T47D (cell line): ENCODE data around the gene RAE1.

Experiments
- DNase-seq, 2 experiments: peaks; one replicate each; pipeline versions ENCODE4 v3.0.0 to v3.0.0-alpha.2; 2011 to 2012; ENCODE audit warnings: low read depth in 1 of 2, low spot score in 1 of 2
- JUND ChIP-seq: IDR thresholded peaks from 2 replicates; pipeline ENCODE4 v1.6.1; 2012; ENCODE audit warnings: low read depth
- in situ Hi-C: cut with HindIII; loops from 2 replicates; pipeline ENCODE4 v1.10.0; 2016; ENCODE audit warnings: low sequenced_read_pairs, low pct_unique_long_range_greater_than_20kb

Gene RAE1

DNA sequence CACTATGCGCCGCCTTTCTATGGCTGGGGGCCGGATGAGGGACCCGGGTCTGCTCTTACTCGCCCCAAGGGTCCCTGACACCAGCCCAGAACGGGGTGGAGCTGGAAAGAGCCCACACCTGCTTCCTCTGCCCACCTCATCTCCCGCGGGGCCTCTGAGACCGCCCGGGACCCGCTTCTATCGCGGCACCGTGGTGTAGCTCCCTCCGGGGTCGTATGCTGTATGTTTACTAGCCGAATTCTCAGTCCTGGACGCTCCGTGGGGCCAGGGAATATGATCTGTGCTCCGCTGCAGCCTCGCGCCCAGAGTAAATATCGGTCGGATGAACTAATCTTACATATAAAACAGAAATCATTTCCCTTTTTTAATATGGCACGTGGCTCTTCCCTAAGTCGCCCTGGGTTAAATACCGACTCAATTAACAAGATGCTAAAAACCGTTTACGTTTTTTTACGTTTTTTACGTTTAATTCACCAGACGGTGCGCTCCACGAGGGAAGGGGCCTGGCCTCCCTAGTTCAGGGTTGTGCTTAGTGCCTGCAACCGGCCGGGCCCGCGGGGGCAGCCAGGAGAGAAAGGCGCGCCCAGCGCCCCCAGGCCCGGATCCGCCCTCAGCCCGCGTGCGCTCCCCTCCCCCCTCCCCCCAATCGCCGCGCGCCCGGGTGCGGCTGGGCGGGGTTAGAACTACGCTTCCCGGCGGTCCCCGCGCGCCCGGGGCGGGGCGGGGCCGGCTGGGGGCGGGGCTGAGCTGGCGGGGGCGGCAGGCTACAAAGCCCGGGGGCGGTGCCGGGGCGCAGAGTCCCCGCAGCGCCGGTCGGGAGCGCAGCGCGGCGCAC lies 39.8 kb downstream of the RAE1 start, which contains the start of gene RBM38:
TSS of gene RBM38 (plus strand) at position 793 of the 835 bp plus-strand sequence. CDS start 186 bp downstream, outside the sequence.
- no peak for TF ChIP-seq JUND
- in situ Hi-C loops = no loop called here
- DNase-seq = peak; percentile 86 to 93

DNA sequence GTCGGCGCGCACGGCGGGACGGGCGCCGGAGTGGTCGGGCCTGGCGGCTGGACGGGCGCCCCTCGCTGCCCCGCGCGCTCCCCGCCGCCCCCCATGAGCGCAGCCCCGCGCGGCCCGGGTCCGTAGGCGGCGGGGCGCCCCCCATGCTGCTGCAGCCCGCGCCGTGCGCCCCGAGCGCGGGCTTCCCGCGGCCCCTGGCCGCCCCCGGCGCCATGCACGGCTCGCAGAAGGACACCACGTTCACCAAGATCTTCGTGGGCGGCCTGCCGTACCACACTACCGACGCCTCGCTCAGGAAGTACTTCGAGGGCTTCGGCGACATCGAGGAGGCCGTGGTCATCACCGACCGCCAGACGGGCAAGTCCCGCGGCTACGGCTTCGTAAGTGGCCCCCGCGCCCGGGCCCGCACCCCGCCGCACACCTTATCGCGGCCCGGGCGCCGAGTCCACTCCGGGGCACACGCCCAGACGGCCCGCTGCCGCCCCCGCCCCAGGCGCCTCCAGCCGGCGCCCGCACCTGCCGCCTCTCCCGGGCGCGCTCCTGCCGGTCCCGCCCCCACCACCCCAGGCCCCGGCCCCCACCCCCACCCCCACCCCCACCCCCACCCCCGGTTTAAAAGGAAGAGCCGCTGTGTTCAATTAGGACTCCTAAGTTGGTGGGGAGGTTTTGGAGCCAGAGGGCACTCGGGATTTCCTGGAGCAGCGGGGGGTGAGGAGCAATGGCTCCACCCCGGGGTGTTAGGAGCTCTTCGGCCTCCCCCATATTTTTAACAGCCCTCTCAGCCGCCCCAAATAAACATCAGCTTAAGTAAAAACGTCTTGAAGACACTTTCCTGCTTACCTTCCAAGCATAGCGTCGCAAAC lies 40.6 kb downstream of the RAE1 start:
- TF ChIP-seq JUND = no peak
- peak in 1 of 2 experiments; percentile 26 for DNase-seq
- in situ Hi-C loops = no loop called here

DNA sequence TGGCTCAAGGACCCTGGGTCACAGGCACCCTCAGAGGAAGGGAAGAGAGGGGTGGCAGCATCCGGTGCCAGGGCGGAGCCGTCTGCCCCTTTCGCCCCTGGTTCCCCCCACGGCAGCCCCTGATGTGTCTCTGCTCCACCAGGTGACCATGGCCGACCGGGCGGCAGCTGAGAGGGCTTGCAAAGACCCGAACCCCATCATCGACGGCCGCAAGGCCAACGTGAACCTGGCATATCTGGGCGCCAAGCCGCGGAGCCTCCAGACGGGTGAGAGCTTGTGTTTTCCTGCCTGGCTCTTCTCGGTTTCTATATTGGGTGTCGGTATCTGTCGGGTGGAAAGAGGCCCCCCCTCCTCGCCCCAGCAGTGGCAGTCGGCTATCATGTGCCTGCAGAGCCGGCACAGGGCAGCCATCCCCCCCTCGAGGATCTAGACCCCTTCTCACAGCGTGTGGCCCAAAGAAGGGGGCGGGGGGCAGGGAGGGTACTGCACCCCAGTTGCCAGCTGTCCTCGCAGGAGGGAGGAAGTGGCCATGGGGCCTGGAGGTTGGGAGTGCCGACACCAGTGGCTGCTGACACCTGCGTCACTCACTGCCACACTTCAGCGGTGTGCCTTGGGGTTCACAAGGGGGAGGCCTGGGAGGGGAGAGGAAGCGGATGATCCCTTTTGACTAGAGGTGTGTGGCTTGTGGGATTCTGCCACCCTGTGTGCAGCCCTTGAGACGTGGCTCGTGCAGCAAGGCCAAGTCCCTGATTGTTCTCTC lies 41.6 kb downstream of the RAE1 start:
- no peak for DNase-seq
- in situ Hi-C loops = no loop called here
- no peak for TF ChIP-seq JUND

DNA sequence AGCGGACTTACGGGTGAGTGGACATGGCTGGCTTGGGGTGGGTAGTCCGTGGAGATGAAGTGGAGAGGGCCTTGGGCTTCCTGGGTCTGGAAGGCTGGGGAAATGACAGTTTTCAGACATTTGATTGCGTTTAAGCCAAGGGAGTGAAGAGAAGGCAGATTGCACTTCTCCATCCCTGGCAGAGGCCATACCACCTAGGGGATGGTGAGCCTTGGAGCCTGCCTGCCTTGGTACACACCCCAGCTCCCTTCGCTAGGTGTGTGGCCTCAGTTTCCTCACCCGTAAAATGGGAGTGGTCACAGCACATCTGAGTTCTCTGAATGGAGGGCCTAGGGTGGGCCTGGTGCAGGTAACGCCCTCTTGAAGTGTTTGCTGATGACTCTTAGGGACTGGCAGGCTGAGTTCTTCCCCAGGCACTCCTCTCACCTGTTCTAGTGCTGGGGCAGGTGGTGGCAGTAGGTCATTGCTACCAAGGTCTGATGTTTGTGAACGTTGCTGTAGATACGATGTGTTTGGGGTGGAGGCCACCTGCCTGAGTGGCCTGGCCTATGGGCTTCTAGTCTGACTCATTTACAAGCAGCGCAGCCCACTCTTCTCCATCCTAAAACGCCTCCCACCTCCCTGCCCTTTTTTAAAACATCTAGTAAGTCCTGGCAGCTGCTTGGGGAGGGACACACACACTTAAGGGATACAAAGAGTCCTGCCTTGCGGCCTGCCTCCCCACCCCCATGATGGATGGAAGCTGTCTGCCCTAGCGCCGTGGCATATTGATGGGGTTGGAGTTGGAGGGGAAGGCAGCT lies 42.5 kb downstream of the RAE1 start:
- in situ Hi-C loops = no loop called here
- DNase-seq = no peak
- TF ChIP-seq JUND = no peak

DNA sequence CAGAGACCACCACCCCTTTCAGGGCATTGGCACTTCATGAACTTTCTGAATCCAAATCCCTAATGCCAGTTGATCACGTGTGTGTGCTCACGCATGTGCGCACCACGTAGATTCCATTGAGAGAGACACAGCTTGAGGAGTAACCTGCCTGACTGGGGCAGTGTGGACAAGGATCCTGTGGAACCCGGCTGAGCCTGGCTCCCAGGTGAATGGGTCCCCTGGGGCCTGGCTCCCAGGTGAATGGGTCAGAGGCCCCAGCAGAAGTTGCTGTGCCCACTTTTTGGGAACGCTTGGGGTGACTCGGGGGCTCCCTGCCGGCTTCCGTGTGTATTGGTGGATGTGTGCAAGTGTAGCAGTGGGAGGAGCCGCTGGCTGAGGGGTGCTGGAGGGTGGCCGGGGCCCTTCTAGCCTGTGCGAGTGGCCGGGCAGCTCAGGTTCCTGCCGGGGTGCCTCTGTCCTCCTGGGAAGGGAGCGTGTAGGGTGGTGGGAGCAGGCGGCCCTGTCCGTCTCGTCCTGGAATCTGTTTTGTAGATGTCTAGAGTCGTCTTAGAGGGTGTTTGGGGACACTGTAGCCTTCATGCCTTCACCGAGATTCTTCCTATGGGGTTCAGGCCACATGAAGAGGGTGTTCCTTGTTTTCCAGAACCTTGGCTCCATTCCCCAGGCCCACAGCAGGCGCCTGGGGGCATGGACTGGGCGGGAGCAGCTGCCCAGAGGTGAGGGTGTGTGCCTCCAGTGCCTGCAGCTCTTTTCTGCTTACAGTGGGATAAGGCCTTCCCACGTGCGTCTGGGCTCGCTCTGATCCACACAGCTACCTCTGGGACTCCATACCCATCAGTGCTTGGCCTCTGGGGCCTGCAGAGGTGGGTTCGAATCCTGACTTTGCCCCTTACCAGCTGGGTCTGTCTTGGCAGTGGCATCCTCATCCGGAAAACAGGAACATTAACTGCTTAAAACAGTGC lies 43.3 kb downstream of the RAE1 start:
- no peak for DNase-seq
- in situ Hi-C loops = no loop called here
- no peak for TF ChIP-seq JUND

DNA sequence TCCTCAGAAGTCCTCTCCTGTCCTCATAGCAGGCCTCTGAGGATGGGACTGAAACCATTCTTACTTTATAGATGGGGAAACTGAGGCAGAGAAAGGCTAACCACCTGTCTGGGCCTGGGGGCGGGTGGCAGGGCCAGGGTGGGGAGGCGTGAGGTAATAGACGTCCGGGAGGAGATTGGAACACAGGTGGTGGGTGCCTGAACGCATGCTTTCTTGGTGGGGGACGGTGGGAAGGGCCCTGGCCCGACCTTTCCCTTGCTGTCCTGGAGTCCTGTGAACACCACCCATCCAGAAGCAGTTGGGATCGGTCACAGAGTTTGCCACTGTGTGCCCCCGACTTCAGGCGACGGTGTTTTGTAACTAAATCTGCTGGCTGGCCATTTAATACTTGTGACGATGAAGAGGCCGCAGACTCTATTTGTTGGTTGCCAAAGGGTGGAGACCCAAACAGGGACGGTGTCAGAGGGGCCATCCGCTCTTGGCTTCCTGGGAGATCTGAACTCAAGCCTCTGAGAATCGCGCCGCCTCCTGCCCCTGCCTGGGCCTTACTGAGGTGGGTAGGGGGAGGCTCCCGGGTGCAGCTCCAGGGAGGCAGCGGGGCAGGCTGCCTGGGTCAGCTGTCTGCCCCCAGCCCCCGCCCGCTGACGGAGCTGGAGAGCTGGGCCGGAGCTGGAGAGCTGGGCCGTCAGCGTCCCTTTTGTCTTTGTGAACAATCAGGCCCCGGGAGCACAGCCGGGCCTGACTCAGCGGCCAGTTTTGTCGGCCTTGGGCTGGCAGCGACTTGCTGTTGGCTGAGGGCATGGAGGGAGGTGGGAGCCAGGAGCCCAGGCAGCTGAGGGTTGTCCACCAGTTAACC lies 44.3 kb downstream of the RAE1 start:
- DNase-seq = no peak
- in situ Hi-C loops = no loop called here
- TF ChIP-seq JUND = no peak

DNA sequence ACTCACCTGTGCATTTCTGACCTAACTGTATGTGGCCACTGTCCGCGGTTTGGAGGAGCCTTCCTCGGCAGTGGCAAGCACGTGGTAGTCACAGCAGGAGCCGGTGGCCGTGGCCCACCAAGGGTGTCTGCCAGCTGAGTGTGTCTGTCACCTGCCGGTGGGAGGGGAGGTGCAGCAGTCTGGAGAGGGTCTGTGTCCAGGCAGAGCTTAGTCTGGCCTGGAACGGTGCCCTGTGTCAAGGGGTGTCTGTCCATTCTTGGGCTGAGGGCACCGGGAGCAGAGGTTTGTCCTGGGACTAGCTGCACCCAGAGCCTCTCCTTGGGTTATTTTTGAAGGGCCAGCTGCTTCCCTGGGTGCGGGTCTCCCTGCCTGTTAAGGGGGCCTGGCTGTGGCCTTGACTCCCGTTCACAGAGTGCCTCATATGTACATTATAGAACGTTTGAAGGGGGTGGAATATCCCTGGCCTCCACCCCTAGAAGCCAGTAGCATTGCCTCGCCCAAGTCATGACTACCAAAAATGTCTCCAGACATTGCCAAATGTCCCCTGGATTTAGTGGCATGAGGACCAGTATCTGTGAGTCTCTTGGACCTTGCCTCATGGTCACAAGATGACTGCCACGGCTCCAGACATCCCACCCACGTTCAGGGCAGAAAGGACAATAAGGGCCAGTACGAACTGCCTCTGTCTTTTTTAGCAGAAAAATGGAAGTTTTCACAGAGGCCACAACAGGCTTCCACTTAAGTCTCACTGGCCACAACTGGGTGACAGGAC lies 45.3 kb downstream of the RAE1 start:
- in situ Hi-C loops = no loop called here
- TF ChIP-seq JUND = no peak
- no peak for DNase-seq

DNA sequence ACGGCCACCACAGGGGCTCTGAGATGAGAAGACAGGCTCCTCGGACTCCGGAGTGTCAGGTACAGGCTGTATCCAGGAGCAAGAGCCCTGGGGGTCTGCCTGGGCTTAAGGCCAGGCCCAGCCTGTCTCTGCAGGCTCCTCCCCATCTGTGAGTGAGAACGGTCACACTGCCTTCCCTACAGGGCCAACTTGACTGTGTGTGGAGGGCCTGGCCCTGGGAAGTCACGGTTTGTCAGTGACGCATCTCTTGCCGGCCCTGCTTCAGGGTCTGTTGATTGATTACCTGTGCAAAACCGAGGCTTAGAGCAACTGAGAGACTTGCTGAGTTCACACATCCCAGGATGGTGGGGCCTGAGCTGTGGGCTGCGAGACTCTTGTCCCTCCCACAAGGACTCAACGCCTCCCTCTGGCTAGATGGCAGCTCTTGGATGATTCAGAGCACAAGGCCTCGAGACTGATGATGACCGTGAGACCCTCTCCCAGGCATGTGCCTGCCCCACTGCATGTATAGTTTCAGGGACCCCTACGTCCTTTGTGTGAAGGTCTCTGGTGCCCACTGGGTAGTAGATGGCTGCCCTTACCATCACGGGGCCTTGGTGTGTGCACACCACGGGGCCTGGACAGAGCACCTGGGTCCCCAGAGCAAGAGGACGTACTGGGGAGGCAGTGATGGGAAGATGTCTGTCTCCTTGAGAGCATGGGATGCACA lies 46.1 kb downstream of the RAE1 start:
- in situ Hi-C loops = no loop called here
- DNase-seq = no peak
- no peak for TF ChIP-seq JUND

DNA sequence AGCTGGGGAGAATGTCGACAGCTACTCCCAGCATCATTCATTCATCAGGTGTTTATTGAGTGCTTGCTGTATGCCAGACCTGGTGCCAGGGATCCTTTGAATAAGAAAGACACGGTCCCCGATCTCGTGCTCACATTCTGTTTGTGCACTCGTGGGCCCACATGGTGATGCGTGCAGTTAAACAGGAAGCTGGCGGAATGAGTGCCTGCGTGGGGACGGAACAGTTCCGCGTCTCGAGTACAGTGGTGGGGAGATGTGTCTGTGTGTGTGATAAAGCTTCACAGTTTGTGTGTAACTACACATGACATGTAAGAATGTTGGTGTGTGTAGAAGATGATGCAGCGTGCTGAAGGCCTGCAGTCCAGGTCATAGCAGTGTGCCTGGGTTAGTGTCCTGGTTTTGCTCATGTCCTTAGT lies 46.6 kb downstream of the RAE1 start:
- no peak for DNase-seq
- TF ChIP-seq JUND = no peak
- in situ Hi-C loops = no loop called here
